HG02884 (cell line): Measurements from ENCODE around the gene PRKAG2.
"Not testable (repeated sequence)": the region's sequence is repeated elsewhere in the genome, so short reads cannot be mapped to it uniquely, and the experiment has no call there.

Experiments used
- ATAC-seq: cut with Tn5 transposase; IDR thresholded peaks from one replicate; pipeline ENCODE4 v1.9.1; 2021; ENCODE audit warnings: mild to moderate bottlenecking, moderate library complexity; ENCODE audit not compliant: unreplicated experiment

Gene PRKAG2

GRCh38 chr7:151885202-151885580 is 8.3 kb upstream of the PRKAG2 start:
- ATAC-seq, result no peak

GRCh38 chr7:151884312-151885201 is 7.6 kb upstream of the PRKAG2 start:
- no peak for ATAC-seq

GRCh38 chr7:151883857-151884256 is 6.9 kb upstream of the PRKAG2 start:
- no peak for ATAC-seq

- ATAC-seq, result no peak
These were observed 5.8 kb upstream of the PRKAG2 start for GRCh38 chr7:151882734-151883133.

GRCh38 chr7:151880688-151881087 is 3.8 kb upstream of the PRKAG2 start:
- ATAC-seq, result no peak

DNA sequence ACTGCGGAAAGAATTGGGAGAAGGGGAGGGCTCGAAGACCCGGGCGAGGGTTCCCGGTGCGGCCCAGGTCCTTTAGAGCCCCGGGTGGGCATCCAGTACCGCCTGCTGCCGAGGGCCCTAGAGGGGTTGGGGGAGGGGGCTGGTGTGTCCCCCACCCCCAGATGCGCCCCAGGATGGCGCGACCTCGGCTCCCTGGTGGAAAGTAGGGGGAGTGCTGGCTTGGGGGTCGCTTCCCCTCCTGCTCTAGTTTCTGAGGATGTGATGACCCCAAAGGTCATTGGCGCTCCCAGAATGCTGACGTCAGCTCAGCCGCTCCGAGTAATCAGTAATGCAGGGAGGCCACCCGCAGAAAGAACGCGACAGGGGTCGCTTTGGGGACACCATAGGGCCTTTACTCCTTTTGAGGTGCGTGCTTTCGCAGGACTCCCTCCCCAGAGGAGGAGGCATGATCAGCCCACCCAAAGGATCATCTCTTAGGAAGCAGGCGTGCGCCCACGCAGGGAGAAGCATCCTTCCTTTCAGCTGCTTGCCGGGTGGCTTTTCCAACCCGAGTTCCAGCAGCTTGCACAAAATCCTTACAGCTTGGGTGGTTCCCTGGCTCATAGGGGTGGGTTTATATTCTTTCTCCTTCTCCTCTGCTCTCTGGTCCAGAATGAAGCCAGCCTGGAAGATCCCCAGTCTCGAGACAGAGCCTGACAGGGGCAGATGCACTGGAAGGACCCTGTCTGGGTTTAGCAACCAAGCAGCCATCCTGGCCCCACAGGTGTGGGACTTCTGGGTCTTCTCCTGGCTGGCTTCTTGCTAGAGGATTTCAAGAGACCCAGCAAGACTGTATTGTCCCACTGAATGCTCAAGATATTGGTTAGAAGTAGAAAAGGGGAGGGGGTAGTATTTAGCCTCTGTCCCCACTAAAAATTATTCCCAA is 1.3 kb upstream of the PRKAG2 start:
- ATAC-seq, result no peak

DNA sequence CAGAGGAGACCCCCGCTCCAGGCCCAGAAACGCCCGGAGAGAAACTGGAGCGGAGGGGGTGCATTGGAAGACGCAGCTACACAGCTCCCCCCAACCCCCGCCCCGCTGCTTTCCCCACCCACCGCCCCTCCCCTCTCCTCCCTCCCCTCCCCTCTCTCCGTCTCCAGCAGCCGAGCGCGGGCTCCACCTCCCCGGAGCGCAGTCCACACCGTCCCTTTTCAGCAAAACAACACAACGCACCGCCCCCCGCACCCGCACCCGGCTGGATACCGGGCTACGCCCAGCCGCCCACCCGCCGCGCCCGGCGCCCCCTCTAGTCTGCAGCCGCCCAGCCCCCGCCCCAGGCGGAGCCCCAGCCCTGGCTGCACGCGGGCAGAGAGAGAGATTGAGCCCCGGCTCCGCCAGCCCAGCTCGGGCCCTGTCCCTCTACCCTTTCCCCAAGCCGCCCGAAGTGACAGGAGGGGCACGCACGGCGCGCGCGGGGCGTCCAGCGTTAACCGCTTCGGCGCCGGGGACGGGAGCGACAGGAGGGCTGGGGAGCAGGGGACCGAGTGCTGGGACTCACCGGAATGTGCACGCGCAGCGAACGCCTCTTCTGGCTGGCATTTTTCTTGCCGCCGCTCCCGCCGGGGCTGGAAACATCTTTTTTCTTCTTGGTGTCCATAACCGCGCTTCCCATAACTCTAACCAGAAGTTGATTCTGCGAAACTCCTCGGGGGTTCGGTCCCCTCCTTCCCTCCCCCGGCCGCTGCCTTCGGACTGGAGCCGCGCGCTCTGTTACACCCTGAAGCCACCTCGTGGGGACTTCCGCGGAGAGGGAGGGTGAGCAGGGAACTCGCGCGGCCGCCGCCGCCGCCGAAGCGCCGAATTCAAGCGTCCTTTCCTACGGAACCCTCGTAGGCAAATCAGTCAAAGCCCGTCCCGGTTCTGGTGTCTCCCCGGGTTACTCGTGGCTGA is 695 bp downstream of the PRKAG2 start:
- no peak for ATAC-seq

DNA sequence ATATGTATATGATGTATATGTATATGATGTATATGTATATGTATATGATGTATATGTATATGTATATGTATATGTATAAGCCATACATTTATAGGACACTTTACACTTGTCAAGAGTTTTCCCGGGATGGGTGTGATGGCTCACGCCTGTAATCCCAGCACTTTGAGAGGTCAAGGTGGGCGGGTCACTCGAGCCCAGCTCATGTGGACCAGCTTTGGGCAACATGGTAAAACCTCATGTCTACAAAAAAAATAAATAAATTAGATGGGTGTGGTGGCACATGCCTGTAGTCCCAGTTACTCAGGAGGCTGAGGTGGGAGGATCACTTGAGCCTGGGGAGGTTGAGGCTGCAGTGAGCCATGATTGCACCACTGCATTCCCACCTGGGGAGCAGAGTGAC is 2.4 kb downstream of the PRKAG2 start:
- not testable (repeated sequence) for ATAC-seq

GRCh38 chr7:151873402-151873965 is 3.4 kb downstream of the PRKAG2 start:
- ATAC-seq, result no peak

DNA sequence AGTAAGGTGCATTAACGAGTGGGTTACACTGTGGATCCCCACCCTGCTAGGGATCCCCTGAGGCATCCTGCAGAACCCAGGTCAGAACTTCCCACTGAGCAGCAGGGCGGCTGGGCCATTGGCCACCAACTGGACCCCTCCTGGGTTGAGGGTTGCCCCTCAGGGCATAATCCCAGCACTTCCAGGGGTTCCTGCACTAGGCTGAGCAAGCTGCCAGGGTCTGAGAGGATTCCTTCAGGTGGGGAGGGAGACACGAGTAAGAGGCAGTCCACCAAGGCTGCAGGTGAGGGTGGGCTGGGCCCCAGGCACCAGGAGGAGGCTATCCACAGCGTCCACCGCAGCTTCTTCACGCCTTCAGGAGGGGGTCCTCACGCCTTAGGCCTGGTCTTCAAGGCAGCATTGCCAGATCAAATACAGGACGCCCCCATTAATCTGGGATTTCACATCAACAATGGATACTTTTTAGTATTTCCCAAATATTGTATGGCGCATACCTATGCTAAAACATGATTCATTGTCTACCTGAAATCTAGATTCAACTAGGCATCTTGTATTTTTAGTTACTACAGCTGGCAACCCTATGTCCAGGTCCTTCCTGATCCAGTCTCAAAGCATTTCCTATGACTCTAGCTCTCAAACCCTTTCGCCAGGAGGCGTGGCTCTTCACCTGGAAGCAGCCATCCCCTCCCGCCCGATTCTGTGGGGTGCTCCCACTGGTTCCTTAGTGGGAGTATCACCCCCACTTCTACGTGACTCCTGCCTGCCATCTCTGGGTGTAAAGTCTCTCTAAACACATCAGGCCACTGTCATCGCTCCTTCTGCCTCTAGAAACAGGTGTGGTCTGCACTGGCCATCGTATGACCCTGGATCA is 4.1 kb downstream of the PRKAG2 start:
- ATAC-seq, result no peak

DNA sequence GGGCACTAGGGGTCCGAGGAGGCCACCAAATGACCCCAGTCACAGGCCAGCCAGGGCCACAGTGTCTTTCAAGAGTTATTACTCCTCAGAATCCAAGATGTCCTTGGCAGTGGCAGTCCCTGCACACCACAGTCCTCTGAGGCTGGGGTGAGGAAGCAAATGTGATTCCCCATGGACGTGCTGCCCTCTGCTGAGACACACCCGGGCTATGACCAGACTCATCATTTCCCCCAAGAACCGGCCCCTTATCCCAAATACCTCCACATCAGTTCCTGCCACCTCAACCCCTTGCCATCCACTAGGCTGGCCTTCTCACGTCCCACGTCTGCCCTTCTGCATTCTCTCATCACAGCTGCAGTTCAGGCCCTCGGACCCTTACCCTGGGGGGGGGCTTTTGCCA is 5.0 kb downstream of the PRKAG2 start:
- ATAC-seq, result no peak

DNA sequence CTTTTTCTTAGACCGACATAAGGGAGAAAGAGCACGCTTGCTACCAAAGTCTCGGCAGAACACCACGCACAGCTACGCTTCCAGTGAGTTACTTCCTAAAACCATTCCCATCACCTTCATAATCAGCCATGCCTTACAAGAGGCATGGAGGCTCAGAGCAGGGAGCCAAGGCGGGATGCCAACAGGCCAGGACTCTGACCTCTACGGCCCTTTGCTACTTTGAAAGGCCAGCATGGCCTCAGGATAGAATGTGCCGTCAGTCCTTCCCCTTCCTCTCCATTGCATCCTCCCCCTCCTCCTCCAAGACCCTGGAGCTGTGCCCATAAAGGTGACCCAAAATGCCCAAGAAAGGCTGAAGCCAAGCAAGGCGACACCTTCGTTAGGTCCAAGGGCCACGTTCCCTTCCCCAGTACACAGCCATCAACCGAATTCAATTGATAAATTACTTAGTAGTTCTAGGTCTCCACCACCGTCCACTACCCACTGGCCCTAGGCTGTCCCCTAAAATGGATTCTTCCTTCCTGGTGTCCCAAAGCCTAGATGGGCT is 5.7 kb downstream of the PRKAG2 start:
- no peak for ATAC-seq

DNA sequence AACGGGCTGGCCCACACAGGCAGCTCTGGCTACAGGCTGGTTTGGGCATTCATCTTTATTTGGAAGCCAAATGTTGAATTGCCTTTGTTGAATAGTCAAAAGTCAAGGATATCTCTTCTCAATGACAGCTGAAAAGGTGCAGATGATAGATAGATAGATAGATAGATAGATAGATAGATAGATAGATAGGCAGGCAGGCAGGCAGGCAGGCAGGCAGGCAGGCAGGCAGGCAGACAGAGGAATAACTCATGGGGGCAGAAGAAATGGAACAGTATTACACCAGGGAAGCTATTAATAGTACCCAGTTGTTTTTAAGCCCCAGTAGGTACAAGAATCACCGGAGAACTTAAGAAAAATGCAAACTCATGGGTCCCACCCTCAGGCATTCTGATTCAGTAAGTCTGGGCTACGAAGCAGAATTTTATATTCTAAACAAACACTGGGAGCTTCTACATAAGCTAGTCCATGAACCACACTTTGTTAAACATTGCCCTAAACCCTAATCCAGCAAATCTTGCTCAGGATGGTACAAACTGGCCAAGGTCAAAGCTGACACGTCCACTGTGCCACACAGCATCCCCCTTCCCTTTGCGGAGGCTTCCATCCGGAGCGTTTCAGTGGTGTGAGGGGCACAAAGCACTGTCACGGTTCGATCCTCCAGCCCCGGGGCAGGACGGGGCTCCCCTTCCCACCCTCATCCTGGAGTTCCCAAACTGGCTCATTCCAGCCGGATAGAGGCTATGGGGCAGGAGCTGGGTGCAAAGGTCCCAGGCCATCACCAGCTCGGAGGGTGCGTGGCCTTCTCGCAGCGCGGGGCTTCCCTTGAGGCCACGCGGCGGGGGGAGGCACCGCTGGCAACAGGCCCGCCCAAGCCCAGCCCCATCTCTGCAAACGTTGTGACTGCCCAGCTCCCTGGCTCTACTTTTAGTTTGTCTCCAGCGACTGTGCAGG is 6.7 kb downstream of the PRKAG2 start:
- ATAC-seq, result no peak

DNA sequence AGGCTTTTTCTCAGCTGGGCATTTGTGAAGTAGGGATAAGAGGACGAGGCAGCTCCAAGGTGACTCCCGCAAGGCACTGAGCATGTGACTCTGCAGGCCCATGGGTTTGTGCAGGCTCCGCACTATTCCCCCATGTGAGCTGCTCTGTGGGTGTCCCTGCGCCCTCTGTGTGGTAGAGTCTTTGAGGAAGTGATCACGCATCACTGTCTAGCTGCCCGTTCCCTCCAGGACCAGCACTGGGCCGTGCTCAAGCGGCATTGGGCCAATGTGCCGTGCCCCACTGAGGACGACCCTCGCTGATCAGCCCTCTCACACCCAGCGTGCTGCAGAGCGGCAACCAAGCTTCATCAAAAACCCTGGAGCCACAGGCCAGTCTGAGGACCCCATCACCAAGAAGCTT is 7.5 kb downstream of the PRKAG2 start:
- ATAC-seq, result no peak

DNA sequence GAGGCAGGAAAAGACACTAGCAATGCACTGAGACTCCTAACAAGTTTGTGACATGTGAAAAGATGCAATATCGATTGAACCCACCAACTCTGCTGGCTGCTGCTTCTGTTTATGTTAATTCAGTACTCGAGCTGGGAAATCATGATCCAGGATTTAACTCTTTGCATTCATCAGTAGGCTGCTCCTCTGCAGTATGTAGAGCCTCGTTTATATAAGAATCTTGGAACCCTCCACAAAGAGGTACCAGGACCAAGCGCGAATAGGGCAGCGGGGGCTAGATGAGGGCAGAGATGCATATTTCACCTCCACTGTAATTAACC is 7.8 kb downstream of the PRKAG2 start:
- ATAC-seq, result no peak

DNA sequence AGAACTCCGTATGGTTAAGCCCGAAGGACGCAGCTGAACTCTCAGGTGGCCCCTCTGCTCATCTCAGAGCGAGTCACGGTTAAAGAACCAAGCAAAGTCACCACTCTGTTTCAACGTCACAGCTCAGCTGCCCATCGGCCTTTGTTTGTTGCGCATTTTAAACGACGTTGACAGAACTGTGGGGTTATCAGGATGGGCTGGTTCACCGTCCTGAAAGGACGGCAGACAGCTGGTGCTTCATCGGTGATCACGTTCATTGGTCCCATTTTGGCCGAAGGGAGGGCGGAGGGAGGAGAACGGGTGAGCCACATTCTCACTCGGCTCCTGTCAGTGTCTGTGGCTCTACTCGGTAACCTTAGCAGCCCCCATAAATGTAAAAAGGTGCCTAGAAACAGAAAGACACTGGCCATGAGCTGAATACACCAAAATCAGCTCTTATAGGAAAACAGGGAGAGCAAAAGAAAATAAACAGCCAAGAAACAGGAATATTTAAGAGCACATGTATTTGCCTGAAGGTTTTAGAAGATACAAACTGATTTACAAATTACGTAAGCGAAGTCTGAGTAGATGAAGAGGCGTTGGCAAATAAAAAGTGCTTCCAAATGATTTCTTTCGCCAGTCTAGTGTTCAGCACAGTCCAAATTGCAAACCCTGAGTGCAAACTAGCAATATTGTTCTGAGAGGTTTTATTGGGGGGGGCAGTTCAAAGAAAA is 8.4 kb downstream of the PRKAG2 start:
- ATAC-seq, result no peak

GRCh38 chr7:151867912-151868311 is 9.0 kb downstream of the PRKAG2 start:
- no peak for ATAC-seq
